GM19328 (cell line): ENCODE measurements around the gene TRIM29.

Experiments used
- ATAC-seq: cut with Tn5 transposase; IDR thresholded peaks from one replicate; pipeline ENCODE4 v1.9.1; 2021; ENCODE audit warnings: mild to moderate bottlenecking, moderate library complexity; ENCODE audit not compliant: unreplicated experiment

TRIM29 gene

GRCh38 chr11:120064341-120064740 lies 73.6 kb downstream of the TRIM29 start:
- ATAC-seq = no peak

- ATAC-seq = no peak
Measured at GRCh38 chr11:120063686-120064340, 74.1 kb downstream of the TRIM29 start.

- ATAC-seq = no peak
Measured at GRCh38 chr11:120062561-120062930, 75.4 kb downstream of the TRIM29 start.

GRCh38 chr11:120061761-120062560 lies 76.0 kb downstream of the TRIM29 start:
- no peak for ATAC-seq
